ENCODE data around the gene MICU1. TPM values are rescaled to one million over a fixed set of nuclear protein-coding genes. Genes with fewer than 3 reads are reported as not detected.

MICU1 gene
- total RNA-seq, 1 experiment from 2014 or later, result 46.9 TPM

GRCh38 chr10:72611783-72612182, 14.1 kb downstream of the MICU1 start:
- intact Hi-C loops (cut with micrococcal nuclease; ENCODE audit: unreplicated experiment) (no loop called here), in situ Hi-C loops (cut with HindIII; ENCODE audit: low pct_unique_long_range_greater_than_20kb, low sequenced_read_pairs) (no loop called here)
- Histone ChIP-seq H3K9me3 (ENCODE audit: control insufficient read depth, insufficient read depth, low read depth, low read length) (no peaks in the 10 kb centered on the region), H3K4me1 (ENCODE audit: control insufficient read depth, insufficient read depth, low read length) (no peaks in the 10 kb centered on the region; the same call in 1 of the 2 replicates), H3K27ac (ENCODE audit: low read length) (no peak overlapping the region), H3K36me3 (ENCODE audit: control insufficient read depth, insufficient read depth, low read length) (no peaks in the 10 kb centered on the region), H3K27me3 (ENCODE audit: control insufficient read depth, insufficient read depth, low read length) (no peaks in the 10 kb centered on the region), H3K4me3 (ENCODE audit: low read depth in 2 of 2, low read length in 2 of 2) (no peak overlapping the region)
- no peak for DNase-seq (ENCODE audit: low read depth, low spot score)
- ATAC-seq, result no peak
- TF ChIP-seq TCF7L2 (IDR thresholded peaks at IDR 0.05; ENCODE audit: low read depth, low read length), result no peak
- no peak for TF ChIP-seq POLR2AphosphoS5 (IDR thresholded peaks at IDR 0.05; ENCODE audit: low read depth, low read length)
- TF ChIP-seq SIN3A (IDR thresholded peaks at IDR 0.05; ENCODE audit: borderline replicate concordance, insufficient read depth, low read depth, low read length), result no peak
- TF ChIP-seq, protein P1, sequence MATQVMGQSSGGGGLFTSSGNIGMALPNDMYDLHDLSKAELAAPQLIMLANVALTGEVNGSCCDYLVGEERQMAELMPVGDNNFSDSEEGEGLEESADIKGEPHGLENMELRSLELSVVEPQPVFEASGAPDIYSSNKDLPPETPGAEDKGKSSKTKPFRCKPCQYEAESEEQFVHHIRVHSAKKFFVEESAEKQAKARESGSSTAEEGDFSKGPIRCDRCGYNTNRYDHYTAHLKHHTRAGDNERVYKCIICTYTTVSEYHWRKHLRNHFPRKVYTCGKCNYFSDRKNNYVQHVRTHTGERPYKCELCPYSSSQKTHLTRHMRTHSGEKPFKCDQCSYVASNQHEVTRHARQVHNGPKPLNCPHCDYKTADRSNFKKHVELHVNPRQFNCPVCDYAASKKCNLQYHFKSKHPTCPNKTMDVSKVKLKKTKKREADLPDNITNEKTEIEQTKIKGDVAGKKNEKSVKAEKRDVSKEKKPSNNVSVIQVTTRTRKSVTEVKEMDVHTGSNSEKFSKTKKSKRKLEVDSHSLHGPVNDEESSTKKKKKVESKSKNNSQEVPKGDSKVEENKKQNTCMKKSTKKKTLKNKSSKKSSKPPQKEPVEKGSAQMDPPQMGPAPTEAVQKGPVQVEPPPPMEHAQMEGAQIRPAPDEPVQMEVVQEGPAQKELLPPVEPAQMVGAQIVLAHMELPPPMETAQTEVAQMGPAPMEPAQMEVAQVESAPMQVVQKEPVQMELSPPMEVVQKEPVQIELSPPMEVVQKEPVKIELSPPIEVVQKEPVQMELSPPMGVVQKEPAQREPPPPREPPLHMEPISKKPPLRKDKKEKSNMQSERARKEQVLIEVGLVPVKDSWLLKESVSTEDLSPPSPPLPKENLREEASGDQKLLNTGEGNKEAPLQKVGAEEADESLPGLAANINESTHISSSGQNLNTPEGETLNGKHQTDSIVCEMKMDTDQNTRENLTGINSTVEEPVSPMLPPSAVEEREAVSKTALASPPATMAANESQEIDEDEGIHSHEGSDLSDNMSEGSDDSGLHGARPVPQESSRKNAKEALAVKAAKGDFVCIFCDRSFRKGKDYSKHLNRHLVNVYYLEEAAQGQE (IDR thresholded peaks at IDR 0.05; ENCODE audit: insufficient read depth in 1 of 2, low read depth in 2 of 2, low read length in 1 of 2), result no peak
- TF ChIP-seq CTCF (IDR thresholded peaks at IDR 0.05), result no peak
- ChIA-PET POLR2A (interaction anchor here (0.6 to 2.0 kb wide), 2 partner anchors 13 to 277 kb away, joined by 8 to 15 read pairs; no protein-coding TSS in a partner anchor), CTCF (interaction anchor here (0.6 to 0.7 kb wide), 2 partner anchors 65 to 222 kb away, joined by 3 to 6 read pairs; no protein-coding TSS in a partner anchor)
- BruUV-seq (replicated peaks), result no TSS peak

GRCh38 chr10:72610466-72610865, 15.4 kb downstream of the MICU1 start:
- Histone ChIP-seq H3K27ac (ENCODE audit: low read length) (no peak overlapping the region), H3K36me3 (ENCODE audit: control insufficient read depth, insufficient read depth, low read length) (no peaks in the 10 kb centered on the region), H3K4me3 (ENCODE audit: low read depth in 2 of 2, low read length in 2 of 2) (no peak overlapping the region), H3K27me3 (ENCODE audit: control insufficient read depth, insufficient read depth, low read length) (no peaks in the 10 kb centered on the region), H3K9me3 (ENCODE audit: control insufficient read depth, insufficient read depth, low read depth, low read length) (no peaks in the 10 kb centered on the region), H3K4me1 (ENCODE audit: control insufficient read depth, insufficient read depth, low read length) (no peaks in the 10 kb centered on the region; the same call in 1 of the 2 replicates)
- in situ Hi-C loops (cut with HindIII; ENCODE audit: low pct_unique_long_range_greater_than_20kb, low sequenced_read_pairs) (no loop called here), intact Hi-C loops (cut with micrococcal nuclease; ENCODE audit: unreplicated experiment) (no loop called here)
- POLR2A ChIA-PET, result interaction anchor here (0.7 kb wide), 1 partner anchor 193 kb away, joined by 3 read pairs; no protein-coding TSS in a partner anchor
- ATAC-seq (no peak), DNase-seq (ENCODE audit: low read depth, low spot score) (no peak)
- no peak for TF ChIP-seq CTCF (IDR thresholded peaks at IDR 0.05)
- no TSS peak for BruUV-seq (replicated peaks)
- CTCF ChIA-PET, result interaction anchor here (0.6 kb wide), 1 partner anchor 451 kb away, joined by 3 read pairs; no protein-coding TSS in a partner anchor
